ENCODE measurements around the gene RASSF1.

The RASSF1 gene

DNA sequence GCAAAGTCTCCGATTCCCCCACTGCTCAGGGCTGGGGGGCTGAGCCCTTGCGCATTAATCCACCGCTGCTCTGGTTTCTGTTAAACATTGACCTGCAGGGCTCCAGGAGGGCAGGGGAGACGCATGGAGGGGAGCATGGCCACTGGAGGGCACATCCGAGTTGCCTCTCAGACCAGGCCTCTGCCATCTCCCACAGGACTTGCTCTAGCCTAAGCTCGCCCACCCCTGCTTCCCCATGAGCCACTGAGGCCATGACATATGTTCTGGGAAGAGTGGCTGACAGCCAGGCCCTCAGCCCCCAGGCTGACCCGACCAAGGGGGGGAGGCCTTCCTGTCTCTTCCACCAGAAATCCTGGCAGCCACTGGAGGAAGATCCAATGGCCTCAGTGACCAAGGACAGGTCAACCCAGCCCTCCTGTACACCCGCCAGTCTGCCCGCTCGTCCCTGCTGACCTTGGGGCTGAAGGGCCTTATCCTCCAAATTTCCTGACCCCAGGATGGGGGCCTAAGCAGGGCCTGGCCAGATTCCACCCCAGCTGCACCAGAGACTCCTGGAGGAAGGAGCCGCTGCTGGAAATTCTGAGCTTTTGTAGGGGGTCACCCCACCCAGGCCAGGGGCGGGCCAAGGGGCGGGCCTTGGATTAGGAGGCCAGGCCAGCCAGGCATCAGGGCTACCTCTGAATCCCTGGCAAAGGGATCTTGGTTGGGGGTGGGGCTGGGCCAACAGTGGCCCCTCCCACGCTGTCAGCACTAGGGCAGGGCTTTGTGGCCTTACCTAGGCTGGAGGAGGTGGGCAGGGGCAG lies 37.4 kb downstream of the RASSF1 start, which contains the start of gene HYAL1:
Gene HYAL1, minus strand, starts transcription at position 562 of the 803 bp plus-strand sequence. CDS start 618 bp downstream, outside the sequence.
- Histone ChIP-seq H3K4me3 (ENCODE audit: control insufficient read depth in 1 of 7, extremely low read depth in 1 of 7, insufficient read depth in 4 of 7, low read depth in 2 of 7, low read length in 6 of 7) (no peak within 1 kb of the TSS), H3K27ac (ENCODE audit: insufficient read depth in 1 of 2, low read depth in 1 of 2, low read length in 2 of 2, poor library complexity in 1 of 2, severe bottlenecking in 2 of 2) (peak within 1 kb of the TSS in 1 of 2 experiments; percentile 58), H3K4me1 (ENCODE audit: control extremely low read depth in 1 of 4, control insufficient read depth in 4 of 4, insufficient read depth in 4 of 4, low read length in 3 of 4) (peaks cover 5 to 21% (median 20%) of the 10 kb centered on the region in 4 experiments), H3K27me3 (replicated peaks in 2 of 5; ENCODE audit: control insufficient read depth in 4 of 5, insufficient read depth in 5 of 5, low read length in 4 of 5) (no peaks in the 10 kb centered on the region), H3K36me3 (ENCODE audit: control insufficient read depth in 4 of 4, insufficient read depth in 4 of 4, low read length in 3 of 4) (no peaks in the 10 kb centered on the region), H3K9me3 (ENCODE audit: control extremely low read depth in 1 of 5, control insufficient read depth in 4 of 5, insufficient read depth in 2 of 5, low read depth in 1 of 5, low read length in 4 of 5) (peaks cover 0 to 4% (median 2%) of the 10 kb centered on the region in 5 experiments)
- CTCF ChIA-PET, result interaction anchor here (1.5 to 9.6 kb wide), 3 partner anchors 11 to 25 kb away, joined by 4 to 105 read pairs (median 8); partner anchors contain the start of genes HYAL2, IFRD2 and TUSC2
- 78% methylated on average over 8 of the region's 14 CpGs for WGBS (ENCODE audit: insufficient coverage)
- peak in 1 of 3 donors; percentile 38 for DNase-seq
- POLR2A ChIA-PET, result interaction anchor here (1.7 kb wide), 1 partner anchor 25 kb away, joined by 5 read pairs; the partner anchor contains the start of gene TUSC2

DNA sequence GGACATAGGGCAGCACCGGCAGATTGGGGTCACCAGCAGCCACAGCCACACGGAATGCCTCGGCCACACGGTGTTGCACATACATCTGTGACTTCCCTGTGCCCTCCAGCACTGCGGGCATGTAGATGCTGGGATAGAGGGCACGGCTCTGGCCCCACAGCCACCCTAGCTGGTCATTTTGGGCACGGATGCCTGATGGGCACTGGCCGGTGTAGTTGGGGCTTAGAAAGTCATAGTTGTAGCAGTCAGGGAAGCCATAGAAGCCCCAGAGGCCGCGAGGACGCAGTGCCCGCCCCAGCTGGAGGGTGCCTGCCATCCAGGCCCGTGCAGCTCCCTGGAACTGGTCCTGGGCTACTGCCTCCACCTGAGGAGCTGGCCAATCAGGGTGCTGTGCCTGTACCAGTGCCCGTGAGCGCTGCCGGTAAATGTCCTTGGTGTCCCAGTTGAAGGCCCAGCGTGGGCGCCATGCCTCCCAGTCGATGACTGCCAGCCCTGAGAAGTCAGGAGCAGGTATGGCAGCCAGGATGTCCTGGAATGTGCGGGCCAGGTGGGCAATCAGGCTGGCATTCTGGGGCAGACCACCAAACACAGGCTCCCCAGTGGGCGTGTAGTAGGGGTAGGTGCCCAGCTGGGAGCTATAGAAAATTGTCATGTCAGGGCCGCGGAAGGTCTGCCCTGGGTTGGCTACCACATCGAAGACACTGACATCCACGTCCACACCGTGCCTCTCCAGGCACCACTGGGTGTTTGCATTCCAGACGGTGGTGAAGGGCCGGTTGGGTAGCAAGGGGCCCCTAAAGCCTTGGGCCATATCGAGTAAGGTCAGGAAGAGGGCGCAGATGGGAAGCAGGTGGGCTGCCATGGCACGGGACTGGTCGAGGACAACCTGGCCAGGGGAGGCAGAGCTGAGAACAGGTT lies 38.3 kb downstream of the RASSF1 start:
- no peak overlapping the region for H3K4me3 ChIP-seq (ENCODE audit: control insufficient read depth in 1 of 7, extremely low read depth in 1 of 7, insufficient read depth in 4 of 7, low read depth in 2 of 7, low read length in 6 of 7)
- CTCF ChIA-PET, result interaction anchor here (1.5 to 9.6 kb wide), 3 partner anchors 10 to 26 kb away, joined by 4 to 105 read pairs (median 8); partner anchors contain the start of genes HYAL2, IFRD2 and TUSC2
- H3K36me3 ChIP-seq (ENCODE audit: control insufficient read depth in 4 of 4, insufficient read depth in 4 of 4, low read length in 3 of 4), result peaks cover 0 to 4% (median 1%) of the 10 kb centered on the region in 4 experiments
- no peaks in the 10 kb centered on the region for H3K27me3 ChIP-seq (replicated peaks in 2 of 5; ENCODE audit: control insufficient read depth in 4 of 5, insufficient read depth in 5 of 5, low read length in 4 of 5)
- WGBS (ENCODE audit: insufficient coverage), result 95% methylated on average over 31 of the region's 32 CpGs
- no peak for DNase-seq
- peaks cover 7 to 29% (median 29%) of the 10 kb centered on the region in 4 experiments for H3K4me1 ChIP-seq (ENCODE audit: control extremely low read depth in 1 of 4, control insufficient read depth in 4 of 4, insufficient read depth in 4 of 4, low read length in 3 of 4)
- H3K27ac ChIP-seq (ENCODE audit: insufficient read depth in 1 of 2, low read depth in 1 of 2, low read length in 2 of 2, poor library complexity in 1 of 2, severe bottlenecking in 2 of 2), result no peak overlapping the region
- peaks cover 0 to 2% (median 0%) of the 10 kb centered on the region in 5 experiments for H3K9me3 ChIP-seq (ENCODE audit: control extremely low read depth in 1 of 5, control insufficient read depth in 4 of 5, insufficient read depth in 2 of 5, low read depth in 1 of 5, low read length in 4 of 5)
- POLR2A ChIA-PET, result interaction anchor here (1.7 kb wide), 1 partner anchor 26 kb away, joined by 5 read pairs; the partner anchor contains the start of gene TUSC2

- H3K4me1 ChIP-seq (ENCODE audit: control extremely low read depth in 1 of 4, control insufficient read depth in 4 of 4, insufficient read depth in 4 of 4, low read length in 3 of 4), result peaks cover 7 to 34% (median 31%) of the 10 kb centered on the region in 4 experiments
- no peaks in the 10 kb centered on the region for H3K9me3 ChIP-seq (ENCODE audit: control extremely low read depth in 1 of 5, control insufficient read depth in 4 of 5, insufficient read depth in 2 of 5, low read depth in 1 of 5, low read length in 4 of 5)
- WGBS (ENCODE audit: insufficient coverage), result 83% methylated on average over 2 of the region's 6 CpGs
- H3K27me3 ChIP-seq (replicated peaks in 2 of 5; ENCODE audit: control insufficient read depth in 4 of 5, insufficient read depth in 5 of 5, low read length in 4 of 5), result no peaks in the 10 kb centered on the region
- POLR2A ChIA-PET, result no interaction called here
- H3K4me3 ChIP-seq (ENCODE audit: control insufficient read depth in 1 of 7, extremely low read depth in 1 of 7, insufficient read depth in 4 of 7, low read depth in 2 of 7, low read length in 6 of 7), result peak overlapping the region in 1 of 7 experiments; percentile 69
- CTCF ChIA-PET, result interaction anchor here (0.6 to 5.3 kb wide), 3 partner anchors 14 to 23 kb away, joined by 4 to 46 read pairs (median 5); partner anchors contain the start of gene HYAL2
- no peak for DNase-seq
- H3K36me3 ChIP-seq (ENCODE audit: control insufficient read depth in 4 of 4, insufficient read depth in 4 of 4, low read length in 3 of 4), result peaks cover 0 to 18% (median 9%) of the 10 kb centered on the region in 4 experiments
- peak overlapping the region in 1 of 2 experiments; percentile 86 for H3K27ac ChIP-seq (ENCODE audit: insufficient read depth in 1 of 2, low read depth in 1 of 2, low read length in 2 of 2, poor library complexity in 1 of 2, severe bottlenecking in 2 of 2)
Observed at GRCh38 chr3:50300681-50301254, 39.9 kb downstream of the RASSF1 start.

DNA sequence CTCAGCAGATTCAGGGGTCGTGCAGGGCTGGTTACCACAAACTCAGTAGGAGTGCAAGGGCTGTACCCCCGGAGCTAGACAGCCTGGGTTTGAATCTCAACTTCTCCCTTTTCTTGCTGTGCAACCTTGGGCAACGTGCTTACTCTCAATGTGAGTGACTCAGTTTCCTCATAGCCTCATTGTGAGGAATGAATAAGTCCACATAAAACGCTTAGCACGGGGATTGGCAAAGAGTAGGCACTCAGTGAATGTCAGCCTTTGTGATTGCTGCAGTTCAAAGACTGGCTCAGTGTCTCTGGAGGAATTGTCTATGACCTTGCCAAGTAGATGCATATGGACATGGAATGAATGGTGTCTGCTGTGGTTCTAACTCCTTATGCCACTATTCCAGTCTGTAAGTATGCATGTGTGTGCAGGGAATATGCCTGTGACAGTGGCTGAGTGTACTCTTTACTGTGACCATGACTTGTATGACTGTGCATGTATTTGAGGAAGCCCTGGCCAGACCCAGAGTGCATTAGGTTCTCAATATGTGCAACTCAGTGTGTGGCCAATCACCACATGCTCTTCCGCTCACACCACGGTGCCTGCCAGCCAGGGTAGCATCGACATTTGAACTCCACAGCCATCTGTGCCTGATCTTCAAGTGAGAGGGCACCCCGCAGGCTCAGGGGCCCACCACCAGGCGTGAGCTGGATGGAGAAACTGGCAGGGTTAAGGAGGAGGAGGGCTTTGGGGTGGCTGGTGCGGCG lies 40.5 kb downstream of the RASSF1 start:
- WGBS (ENCODE audit: insufficient coverage), result 45% methylated on average over 10 of the region's 12 CpGs
- Histone ChIP-seq H3K9me3 (ENCODE audit: control extremely low read depth in 1 of 5, control insufficient read depth in 4 of 5, insufficient read depth in 2 of 5, low read depth in 1 of 5, low read length in 4 of 5) (no peaks in the 10 kb centered on the region), H3K4me3 (ENCODE audit: control insufficient read depth in 1 of 7, extremely low read depth in 1 of 7, insufficient read depth in 4 of 7, low read depth in 2 of 7, low read length in 6 of 7) (peak overlapping the region; percentile 31 to 74 (median 69)), H3K27me3 (replicated peaks in 2 of 5; ENCODE audit: control insufficient read depth in 4 of 5, insufficient read depth in 5 of 5, low read length in 4 of 5) (no peaks in the 10 kb centered on the region), H3K36me3 (ENCODE audit: control insufficient read depth in 4 of 4, insufficient read depth in 4 of 4, low read length in 3 of 4) (peaks cover 0 to 18% (median 9%) of the 10 kb centered on the region in 4 experiments), H3K4me1 (ENCODE audit: control extremely low read depth in 1 of 4, control insufficient read depth in 4 of 4, insufficient read depth in 4 of 4, low read length in 3 of 4) (peaks cover 7 to 34% (median 31%) of the 10 kb centered on the region in 4 experiments), H3K27ac (ENCODE audit: insufficient read depth in 1 of 2, low read depth in 1 of 2, low read length in 2 of 2, poor library complexity in 1 of 2, severe bottlenecking in 2 of 2) (peak overlapping the region; percentile 66 to 86)
- POLR2A ChIA-PET, result interaction anchor here (0.7 to 1.0 kb wide), 2 partner anchors 15 to 28 kb away, joined by 3 to 4 read pairs; partner anchors contain the start of gene TUSC2
- CTCF ChIA-PET, result interaction anchor here (0.6 to 5.5 kb wide), 11 partner anchors 12 to 462 kb away, joined by 3 to 46 read pairs (median 4); partner anchors contain the start of genes HYAL2, LSMEM2, SEMA3B and TUSC2
- peak; percentile 49 to 85 (median 83) for DNase-seq

DNA sequence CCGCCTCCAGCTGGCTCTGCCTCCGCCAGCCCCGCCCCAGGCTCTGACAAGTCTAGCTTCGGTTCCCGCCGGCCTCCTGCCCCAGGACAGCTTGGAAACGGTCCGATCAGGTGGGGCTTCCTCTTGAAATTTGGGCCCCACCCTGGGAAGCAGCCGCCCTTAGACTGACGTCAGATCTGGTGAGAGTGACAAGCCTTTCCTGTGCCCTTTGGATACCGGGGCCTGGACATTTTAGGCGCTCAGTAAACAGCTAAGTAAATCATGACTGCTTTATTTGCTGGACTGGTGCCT lies 41.1 kb downstream of the RASSF1 start:
- ChIA-PET POLR2A (interaction anchor here (0.6 to 1.0 kb wide), 3 partner anchors 16 to 33 kb away, joined by 3 to 4 read pairs (median 4); partner anchors contain the start of gene TUSC2), CTCF (interaction anchor here (0.7 to 5.5 kb wide), 11 partner anchors 10 to 462 kb away, joined by 3 to 46 read pairs (median 3); partner anchors contain the start of genes HYAL2, LSMEM2, SEMA3B and TUSC2)

More for the DNA sequence above, 41.1 kb downstream of the RASSF1 start:
- H3K4me3 ChIP-seq (ENCODE audit: control insufficient read depth in 1 of 7, extremely low read depth in 1 of 7, insufficient read depth in 4 of 7, low read depth in 2 of 7, low read length in 6 of 7), result peak overlapping the region; percentile 31 to 74 (median 69)
- peaks cover 0 to 19% (median 9%) of the 10 kb centered on the region in 4 experiments for H3K36me3 ChIP-seq (ENCODE audit: control insufficient read depth in 4 of 4, insufficient read depth in 4 of 4, low read length in 3 of 4)
- H3K9me3 ChIP-seq (ENCODE audit: control extremely low read depth in 1 of 5, control insufficient read depth in 4 of 5, insufficient read depth in 2 of 5, low read depth in 1 of 5, low read length in 4 of 5), result no peaks in the 10 kb centered on the region
- peak overlapping the region; percentile 66 to 86 for H3K27ac ChIP-seq (ENCODE audit: insufficient read depth in 1 of 2, low read depth in 1 of 2, low read length in 2 of 2, poor library complexity in 1 of 2, severe bottlenecking in 2 of 2)
- DNase-seq, result no peak
- WGBS (ENCODE audit: insufficient coverage), result 1% methylated on average over 12 of the region's 12 CpGs
- peaks cover 7 to 34% (median 31%) of the 10 kb centered on the region in 4 experiments for H3K4me1 ChIP-seq (ENCODE audit: control extremely low read depth in 1 of 4, control insufficient read depth in 4 of 4, insufficient read depth in 4 of 4, low read length in 3 of 4)
- no peaks in the 10 kb centered on the region for H3K27me3 ChIP-seq (replicated peaks in 2 of 5; ENCODE audit: control insufficient read depth in 4 of 5, insufficient read depth in 5 of 5, low read length in 4 of 5)

Data from common myeloid progenitor, CD34-positive (primary cell).